ENCODE data around the gene FAM184B.

DNA sequence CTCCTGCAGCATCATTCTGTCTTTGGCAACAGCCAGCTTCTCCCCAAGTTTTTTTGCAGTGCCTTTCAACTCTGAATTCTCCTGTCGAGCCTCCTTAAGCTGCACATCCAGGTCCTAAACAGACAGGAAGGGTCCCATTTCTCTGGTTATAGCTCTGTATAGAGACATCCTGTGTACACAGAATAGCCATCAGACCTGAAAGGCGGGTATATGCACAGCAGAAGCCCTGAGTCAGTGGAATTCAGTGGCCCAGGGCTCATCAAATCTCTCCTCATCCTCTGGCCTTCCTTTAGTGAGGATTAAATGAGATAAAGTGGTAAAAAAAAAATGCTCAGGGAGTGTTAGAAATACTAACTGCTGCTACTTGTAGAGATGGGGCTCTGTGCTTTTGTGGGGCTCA is 73.8 kb downstream of the FAM184B start:
- no peak for TF ChIP-seq POLR2A (IDR thresholded peaks at IDR 0.05; ENCODE audit: low read length)
- TF ChIP-seq GATA1 (IDR thresholded peaks at IDR 0.05; ENCODE audit: low read depth, low read length), result no peak

Data from erythroblast (primary cell).